GM21717 (cell line): ENCODE measurements around the gene TTLL5.

ENCODE experiments used
- ATAC-seq: cut with Tn5 transposase; IDR thresholded peaks from one replicate; pipeline ENCODE4 v1.9.1; 2021; ENCODE audit warnings: mild to moderate bottlenecking, moderate library complexity; ENCODE audit not compliant: unreplicated experiment

The TTLL5 gene

DNA sequence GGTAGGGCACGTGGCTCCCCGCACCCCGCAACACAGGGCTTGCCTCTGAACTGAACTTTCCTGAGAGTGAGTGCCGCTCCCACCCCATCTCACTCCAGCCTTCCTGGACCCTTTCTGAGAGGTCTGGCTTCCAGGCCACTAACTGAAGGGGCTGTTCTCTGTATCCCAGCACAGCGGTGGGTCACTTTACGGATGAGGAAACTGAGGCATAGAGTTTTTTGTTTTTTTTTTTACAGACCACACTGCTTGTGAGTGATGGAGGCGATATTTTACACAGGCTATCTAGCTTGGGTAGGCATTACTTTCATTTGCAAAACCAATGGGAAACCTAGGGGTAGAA, 321.9 kb downstream of the TTLL5 start:
- no peak for ATAC-seq

GRCh38 chr14:75984674-75985073, 323.6 kb downstream of the TTLL5 start:
- no peak for ATAC-seq

- ATAC-seq = peak; percentile 56
Observed at GRCh38 chr14:75985618-75986438, 324.8 kb downstream of the TTLL5 start, which contains the start of gene IFT43. Gene IFT43 (plus strand): TSS chr14:75985763. CDS start chr14:75985787, 24 bp downstream.

- ATAC-seq = no peak
Observed at GRCh38 chr14:75986439-75986765, 325.4 kb downstream of the TTLL5 start.

GRCh38 chr14:75987201-75987970, 326.3 kb downstream of the TTLL5 start:
- no peak for ATAC-seq

DNA sequence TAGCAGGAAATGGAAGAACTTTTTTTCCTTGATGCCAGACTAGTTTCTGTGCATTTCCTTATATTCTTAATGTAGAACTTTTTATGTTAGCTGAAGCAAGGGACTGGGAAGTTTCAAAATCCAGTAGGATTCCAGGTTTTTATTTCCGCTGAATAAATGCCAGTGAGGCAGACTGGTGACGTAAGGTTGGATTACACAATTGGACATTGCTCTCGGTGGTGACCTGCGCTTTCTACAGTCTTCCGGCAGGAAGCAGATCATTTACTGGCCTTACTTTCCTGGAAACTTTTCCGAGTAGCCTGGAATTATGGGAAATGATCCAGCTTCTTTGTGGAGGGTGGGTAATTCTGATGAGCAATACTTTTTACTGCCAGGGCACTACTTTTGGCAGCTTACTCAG, 328.1 kb downstream of the TTLL5 start:
- ATAC-seq = no peak

GRCh38 chr14:75990297-75990696, 329.3 kb downstream of the TTLL5 start:
- no peak for ATAC-seq

GRCh38 chr14:75991753-75992152, 330.7 kb downstream of the TTLL5 start:
- ATAC-seq = no peak

- peak; percentile 62 for ATAC-seq
Observed at GRCh38 chr14:75993567-75994041, 332.6 kb downstream of the TTLL5 start.

DNA sequence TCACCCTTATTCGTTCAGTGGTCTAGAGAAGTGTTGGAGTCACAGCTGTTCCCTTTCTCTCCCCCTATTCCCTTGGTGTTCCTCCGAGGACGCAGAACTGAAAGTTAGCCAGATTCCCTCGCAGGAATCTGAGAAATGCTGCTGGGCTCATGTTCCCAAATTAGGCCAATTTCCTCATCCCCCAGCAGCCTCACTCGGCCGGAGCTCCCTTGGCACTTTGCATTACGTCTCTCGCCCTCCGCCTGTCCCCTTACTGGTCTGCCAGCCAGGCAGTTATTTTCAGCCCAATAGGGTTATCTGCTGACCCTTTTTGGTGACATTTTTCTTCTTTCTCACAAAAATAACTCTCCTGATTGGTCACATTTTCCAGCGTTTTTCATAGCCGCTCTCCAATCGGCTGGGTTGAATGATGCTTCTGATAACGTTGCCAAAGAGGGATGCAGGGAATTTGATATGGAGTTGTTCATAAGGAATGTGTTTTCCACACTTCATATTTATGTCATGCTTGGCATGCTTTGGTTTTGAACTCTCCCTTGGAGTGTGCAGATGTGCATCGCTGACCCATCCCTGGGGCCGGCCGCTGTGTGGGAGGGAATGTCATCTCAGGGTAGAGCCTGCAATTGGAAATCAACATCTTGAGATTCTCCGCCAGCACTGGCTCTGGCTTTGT, 334.5 kb downstream of the TTLL5 start:
- ATAC-seq = no peak

DNA sequence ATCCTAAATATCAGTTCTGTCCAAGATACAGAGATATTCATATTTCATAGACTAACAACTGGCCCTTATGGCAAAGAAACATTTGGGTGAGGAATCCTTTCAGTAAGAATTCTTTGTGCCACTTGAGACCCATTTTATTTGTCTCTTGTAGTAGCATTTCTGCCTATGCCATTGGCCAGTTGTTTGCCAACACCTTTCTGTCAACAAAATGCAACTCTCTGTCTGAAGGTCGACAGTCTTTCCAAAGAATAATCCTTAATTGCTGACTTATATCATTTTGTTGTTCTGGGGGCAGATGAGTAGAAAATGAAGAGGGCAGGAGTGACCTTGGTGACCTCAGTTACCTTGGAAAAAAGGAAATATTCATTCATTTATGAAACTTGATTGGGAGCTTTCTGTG, 335.4 kb downstream of the TTLL5 start:
- ATAC-seq = no peak

- no peak for ATAC-seq
Observed at GRCh38 chr14:75999511-76000190, 338.6 kb downstream of the TTLL5 start.

- no peak for ATAC-seq
Observed at GRCh38 chr14:76002383-76002782, 341.3 kb downstream of the TTLL5 start.
